HG03025 (cell line): Measurements from ENCODE around the gene FNDC7.
"Not testable (repeated sequence)": the region's sequence is repeated elsewhere in the genome, so short reads cannot be mapped to it uniquely, and the experiment has no call there.

Source experiments
- ATAC-seq: cut with Tn5 transposase; IDR thresholded peaks from one replicate; pipeline ENCODE4 v1.9.1; 2021; ENCODE audit warnings: mild to moderate bottlenecking, moderate library complexity; ENCODE audit not compliant: unreplicated experiment, low FRiP score

Gene FNDC7

GRCh38 chr1:108712606-108713150 is at the start of gene FNDC7:
FNDC7 (plus strand) TSS chr1:108712908; CDS start chr1:108712934, 26 bp downstream.
- ATAC-seq = no peak

GRCh38 chr1:108663074-108663473 is 49.6 kb upstream of the FNDC7 start:
- ATAC-seq = no peak

- ATAC-seq = no peak
Observed at GRCh38 chr1:108664481-108664880, 48.2 kb upstream of the FNDC7 start.

GRCh38 chr1:108665067-108665466 is 47.6 kb upstream of the FNDC7 start:
- no peak for ATAC-seq

- no peak for ATAC-seq
Observed at GRCh38 chr1:108665771-108666170, 46.9 kb upstream of the FNDC7 start.

GRCh38 chr1:108667422-108667821 is 45.3 kb upstream of the FNDC7 start:
- ATAC-seq = not testable (repeated sequence)

GRCh38 chr1:108668777-108669176 is 43.9 kb upstream of the FNDC7 start:
- ATAC-seq = no peak

- no peak for ATAC-seq
Observed at GRCh38 chr1:108669679-108670078, 43.0 kb upstream of the FNDC7 start.

GRCh38 chr1:108670131-108670773 is 42.5 kb upstream of the FNDC7 start:
- ATAC-seq = no peak

GRCh38 chr1:108671143-108671542 is 41.6 kb upstream of the FNDC7 start:
- ATAC-seq = no peak

- no peak for ATAC-seq
Observed at GRCh38 chr1:108678706-108679105, 34.0 kb upstream of the FNDC7 start.

GRCh38 chr1:108679586-108680213 is 33.0 kb upstream of the FNDC7 start:
- ATAC-seq = no peak

- not testable (repeated sequence) for ATAC-seq
Observed at GRCh38 chr1:108681701-108682100, 31.0 kb upstream of the FNDC7 start.

GRCh38 chr1:108685529-108685928 is 27.2 kb upstream of the FNDC7 start:
- ATAC-seq = no peak

- no peak for ATAC-seq
Observed at GRCh38 chr1:108686614-108687313, 25.9 kb upstream of the FNDC7 start.

- ATAC-seq = peak; percentile 0
Observed at GRCh38 chr1:108691128-108691941, 21.4 kb upstream of the FNDC7 start.

GRCh38 chr1:108691942-108692723 is 20.6 kb upstream of the FNDC7 start, which contains the start of gene PRPF38B:
PRPF38B (plus strand) TSS chr1:108692310; CDS start chr1:108692592, 282 bp downstream.
- ATAC-seq = peak; percentile 97

GRCh38 chr1:108692724-108693655 is 19.7 kb upstream of the FNDC7 start:
- ATAC-seq = peak; percentile 61

GRCh38 chr1:108695535-108695934 is 17.2 kb upstream of the FNDC7 start:
- ATAC-seq = no peak
